ENCODE measurements around the gene GLUL.

DNA sequence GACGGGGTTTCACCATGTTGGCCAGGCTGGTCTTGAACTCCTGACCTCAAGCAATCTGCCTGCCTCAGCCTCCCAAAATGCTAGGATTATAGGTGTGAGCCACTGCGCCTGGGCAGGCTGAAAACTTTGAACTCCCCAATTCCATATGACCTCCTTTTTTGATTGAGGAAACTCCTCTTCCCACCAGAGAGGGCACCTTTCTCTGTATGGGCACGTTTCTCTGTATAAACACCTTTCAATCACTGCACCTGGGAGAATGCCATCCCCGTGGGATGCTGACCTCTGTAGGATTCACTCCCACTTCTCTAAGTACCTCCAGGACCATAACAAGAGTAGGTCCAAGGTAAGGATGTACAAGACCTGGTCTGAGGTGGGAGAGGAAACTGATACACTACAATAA, 18.5 kb upstream of the GLUL start:
- TF ChIP-seq CTCF (IDR thresholded peaks at IDR 0.05; ENCODE audit: low read depth, low read length) (no peak), POLR2A (IDR thresholded peaks at IDR 0.05; ENCODE audit: extremely low read depth, insufficient read length) (no peak)
